NCI-H1092 treated with DMSO at 0.1 percent for 48 hours (cell line): ENCODE results near the gene ABI3BP.

Experiments used
- DNase-seq: peaks from one replicate; lab custom pipeline; 2025; lab: John Stamatoyannopoulos, UW

The ABI3BP gene

DNA sequence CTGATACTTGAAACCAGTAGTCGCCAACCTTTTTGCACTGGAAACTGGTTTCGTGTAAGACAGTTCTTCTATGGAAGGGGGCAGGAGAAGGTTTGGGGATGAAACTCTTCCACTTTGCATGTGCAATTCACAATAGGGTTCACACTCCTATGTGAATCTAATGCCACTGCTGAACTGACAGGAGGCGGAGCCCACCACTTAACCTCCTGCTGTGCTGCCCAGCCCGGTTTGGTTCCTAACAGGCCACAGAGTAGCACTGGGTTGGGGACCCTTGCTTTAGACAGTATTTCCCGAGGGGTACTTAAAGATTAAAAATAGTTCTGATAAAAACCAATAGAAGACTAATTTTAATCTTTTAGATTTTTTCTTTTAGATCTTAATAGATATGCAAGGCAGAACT lies 272.8 kb downstream of the ABI3BP start:
- DNase-seq = no peak

DNA sequence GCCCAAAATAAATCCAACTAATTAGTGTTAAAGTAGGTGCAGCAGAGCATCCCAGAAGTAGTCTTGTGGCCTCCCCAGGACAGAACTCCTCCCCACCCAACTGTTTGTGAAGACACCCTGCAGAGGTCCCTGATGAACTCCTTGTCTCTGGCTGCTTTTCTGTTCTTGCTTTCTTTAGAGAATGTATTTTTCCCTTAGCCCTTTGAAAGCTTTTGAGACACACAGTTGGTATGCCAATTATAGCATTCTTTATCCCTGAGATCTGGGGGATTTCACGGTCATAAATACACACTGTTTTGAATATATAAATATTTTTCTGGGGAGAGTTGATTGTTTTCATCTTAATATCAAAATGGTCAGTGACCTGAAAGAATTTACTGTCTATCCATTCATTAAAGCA lies 274.1 kb downstream of the ABI3BP start:
- no peak for DNase-seq

DNA sequence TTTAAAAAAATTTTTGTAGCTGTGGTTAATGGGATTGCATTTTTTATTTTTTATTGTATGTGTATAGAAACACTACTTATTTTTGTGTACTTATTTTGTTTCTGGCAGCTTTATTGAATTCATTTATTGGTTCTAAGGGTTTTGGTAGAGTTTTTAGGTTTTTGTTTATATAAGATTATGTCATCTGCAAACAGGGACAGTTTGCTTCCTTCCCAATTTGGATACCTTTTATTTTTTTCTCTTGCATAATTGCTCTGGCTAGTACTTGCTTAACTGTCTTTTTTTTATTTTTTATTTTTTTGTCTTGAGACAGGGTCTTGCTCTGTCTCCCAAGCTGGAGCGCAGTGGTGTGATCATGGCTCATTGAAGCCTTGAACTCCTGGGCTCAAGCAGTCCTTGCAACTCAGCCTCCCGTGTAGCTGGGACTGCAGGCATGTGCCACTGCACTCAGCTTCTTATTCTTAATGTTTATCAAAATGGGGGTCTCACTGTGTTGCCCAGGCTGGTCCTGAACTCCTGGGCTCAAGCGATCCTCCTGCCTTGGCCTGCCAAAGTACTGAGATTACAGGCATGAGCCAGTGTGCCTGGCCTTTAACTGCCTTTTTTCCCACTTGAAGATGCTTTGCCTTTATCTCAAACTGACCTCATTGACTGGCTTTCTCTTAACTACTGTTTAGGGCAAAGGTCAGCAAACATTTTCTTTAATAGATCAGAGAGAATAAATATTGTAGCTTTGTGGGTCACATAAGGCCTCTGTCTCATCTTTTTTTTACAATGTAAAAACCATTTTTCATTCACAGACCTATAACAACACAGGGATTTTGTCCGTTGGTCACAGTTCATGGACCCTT lies 275.4 kb downstream of the ABI3BP start:
- DNase-seq = no peak

DNA sequence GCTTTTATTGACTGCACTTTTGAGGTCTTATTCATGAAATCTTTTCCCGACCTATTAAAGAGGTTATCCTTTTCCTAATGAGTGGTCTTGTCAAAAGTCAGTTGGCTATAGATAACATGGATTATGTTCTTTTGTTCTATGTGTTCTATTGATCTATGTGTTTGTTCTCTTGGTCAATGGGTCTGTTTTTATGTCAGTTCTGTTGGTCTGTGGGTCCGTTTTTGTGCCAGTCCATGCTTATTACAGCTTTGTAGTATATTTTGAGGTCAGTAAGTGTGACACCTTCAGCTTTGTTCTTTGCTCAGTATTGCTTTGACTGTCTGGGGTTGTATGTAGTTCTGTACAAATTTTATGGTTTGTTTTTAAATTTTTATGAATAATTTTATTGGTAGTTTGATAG lies 276.2 kb downstream of the ABI3BP start:
- no peak for DNase-seq

DNA sequence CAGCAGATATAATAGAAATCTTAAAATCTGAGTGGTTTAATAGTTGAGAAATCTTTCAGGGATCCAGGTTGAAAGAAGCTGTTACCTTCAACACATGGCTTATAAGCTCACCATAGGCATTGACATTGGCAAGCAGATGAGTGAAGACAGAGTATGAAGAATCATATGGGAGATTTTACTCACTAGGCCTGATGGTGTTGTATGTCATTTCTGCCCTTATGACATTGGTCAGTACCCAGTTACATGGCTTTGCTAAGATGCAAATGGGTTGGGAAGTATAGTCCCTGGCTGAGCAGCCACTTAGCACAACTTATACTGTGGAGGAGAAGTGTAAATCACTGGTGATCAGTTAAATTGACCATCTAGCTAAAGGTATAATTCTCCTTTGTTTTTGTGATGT lies 278.0 kb downstream of the ABI3BP start:
- DNase-seq = no peak

DNA sequence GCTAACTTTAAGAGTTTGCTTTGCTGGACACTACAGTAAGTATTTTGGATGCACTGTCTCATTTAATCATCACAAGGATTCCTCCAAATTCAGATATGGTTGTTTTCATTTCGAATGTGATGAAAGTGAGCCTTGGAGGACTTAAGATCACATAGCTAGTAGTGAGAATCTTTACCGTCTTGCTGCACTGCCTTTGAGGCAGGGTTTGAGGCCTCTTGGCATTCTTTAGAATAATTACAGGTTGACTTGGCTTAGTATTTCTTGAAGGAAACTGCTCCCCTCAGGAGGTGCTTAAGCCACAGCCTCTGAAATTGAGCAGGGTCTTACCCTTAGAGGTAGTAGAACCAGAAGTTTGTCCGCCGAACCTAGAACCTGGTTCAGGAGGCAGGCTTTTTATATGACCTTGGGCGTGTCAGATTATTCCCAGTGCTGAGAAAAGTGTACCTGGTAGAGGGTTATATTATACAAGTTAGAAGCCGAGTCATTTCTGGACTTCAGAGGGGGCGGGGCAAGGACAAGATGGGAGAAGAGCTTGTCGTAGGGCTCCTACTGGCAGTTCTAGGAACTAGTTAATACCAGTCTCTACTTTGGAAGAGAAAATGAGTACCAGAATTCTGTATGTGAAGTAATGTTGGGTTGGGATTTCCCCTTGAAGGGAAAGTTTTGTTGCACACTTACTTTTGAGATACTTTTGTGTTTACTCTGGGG lies 282.8 kb downstream of the ABI3BP start:
- DNase-seq = no peak

DNA sequence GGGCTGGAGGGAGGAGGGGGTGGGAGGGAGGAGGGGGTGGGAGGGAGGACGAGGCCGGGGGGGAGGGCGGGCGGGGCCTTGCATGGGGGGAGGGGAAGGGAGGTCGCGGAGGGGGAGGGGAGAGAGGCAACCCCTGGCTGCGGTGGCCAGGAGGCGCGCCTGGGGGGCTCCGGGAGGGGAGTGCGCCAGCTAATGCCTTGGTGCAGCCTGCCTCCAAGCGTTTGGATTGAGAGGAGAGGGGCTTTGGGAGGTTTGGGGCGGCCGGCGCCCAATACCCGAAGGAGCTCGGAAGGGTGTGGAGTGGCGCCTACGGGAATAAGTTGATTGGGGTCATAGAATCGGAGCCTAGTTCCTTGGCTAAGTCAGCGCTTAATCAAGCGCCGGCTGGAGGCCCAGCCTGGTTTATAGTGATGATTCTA lies 283.4 kb downstream of the ABI3BP start:
- peak; percentile 18 for DNase-seq

DNA sequence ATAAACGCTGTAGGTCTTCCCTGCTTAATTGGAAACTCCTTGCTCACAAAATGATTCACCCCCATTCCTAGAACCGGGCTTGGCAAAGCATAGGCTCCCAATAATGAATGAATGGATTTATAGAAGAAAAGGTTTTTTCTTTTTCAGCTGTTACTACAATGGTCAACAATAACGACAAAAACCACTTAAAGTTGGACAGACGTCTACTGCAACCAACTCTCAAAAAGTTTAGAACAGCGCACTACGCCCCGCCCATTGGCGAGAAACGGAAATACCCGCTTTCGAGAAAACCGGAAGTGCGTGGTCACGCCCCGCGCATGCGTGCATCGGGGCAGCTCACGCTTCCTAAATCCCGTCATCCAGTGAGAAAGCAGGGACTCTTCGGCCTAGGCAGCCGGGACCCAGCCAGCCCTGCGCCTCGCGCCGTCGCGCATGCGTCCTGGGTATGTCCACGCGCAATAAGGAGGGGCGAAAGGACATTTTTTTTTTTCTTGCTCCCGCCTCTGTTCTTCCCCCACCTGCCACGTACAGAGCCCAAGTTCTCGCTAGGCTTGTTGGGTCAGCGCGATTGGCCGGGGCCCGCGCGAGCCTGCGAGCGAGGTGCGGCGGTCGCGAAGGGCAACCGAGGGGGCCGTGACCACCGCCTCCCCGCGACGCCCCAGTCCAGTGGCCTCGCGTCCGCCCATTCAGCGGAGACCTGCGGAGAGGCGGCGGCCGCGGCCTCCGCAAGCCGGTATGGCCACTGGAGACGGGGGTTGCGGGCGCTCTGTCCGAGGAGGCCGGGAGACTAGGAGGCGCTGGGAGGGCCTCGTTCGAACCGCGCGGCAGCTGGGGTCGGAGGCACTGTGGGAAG lies 284.0 kb downstream of the ABI3BP start, which contains the start of gene TFG:
TFG (plus strand) TSS at position 506 of the 853 bp plus-strand sequence. CDS start 4,192 bp downstream, outside the sequence.
- DNase-seq = peak; percentile 97

DNA sequence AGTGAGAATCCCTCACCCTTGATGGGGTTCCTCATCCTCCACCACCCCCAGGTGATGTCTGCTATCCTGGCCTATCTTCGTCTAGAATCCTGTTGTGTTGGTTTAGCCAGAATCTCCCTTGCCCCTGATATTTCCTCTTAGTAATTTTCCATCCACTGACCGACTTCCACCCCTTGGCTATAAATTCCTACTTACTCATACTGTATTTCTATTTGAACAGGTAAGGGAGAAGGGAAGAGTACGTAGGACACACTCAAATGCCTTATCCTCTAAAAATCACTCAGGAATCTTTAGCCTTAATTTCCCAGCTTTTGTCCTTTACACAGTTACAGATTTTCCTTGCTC lies 284.6 kb downstream of the ABI3BP start:
- DNase-seq = no peak

DNA sequence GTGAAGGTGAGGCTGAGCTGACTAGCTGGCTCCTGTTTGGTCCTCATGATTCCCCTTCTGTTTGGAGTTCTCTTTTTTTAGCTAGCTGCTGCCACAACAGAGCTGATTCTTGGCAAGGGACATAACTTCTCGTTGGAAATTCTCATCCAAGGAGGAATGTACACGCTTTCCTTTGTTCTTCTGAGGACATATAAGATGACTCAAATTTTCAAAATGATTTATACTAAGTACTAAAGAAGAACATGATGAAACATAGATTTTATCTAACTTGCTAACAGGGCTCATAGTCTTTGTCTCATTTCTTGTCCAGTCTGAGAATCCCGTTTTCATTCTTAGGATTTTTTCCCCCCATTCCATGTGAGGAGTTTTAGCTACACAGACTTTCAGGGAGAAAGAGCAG lies 286.9 kb downstream of the ABI3BP start:
- no peak for DNase-seq

DNA sequence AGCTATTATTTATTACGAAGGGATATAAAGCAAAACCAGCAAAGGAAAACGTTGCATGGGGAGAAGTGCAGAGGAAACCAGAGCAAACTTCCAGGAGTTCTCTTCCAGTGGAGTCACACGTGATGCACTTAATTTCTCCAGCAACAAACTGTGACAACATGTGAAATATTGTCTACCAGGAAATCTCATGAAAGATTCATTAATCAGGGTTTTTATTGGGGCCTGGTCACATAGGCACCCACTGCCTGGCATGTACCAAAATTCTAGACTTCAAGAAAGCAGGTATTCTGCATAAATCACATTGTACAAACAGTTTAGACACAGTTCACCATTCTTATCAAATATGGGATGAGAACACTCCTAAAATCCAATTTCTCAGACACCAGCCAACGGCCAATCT lies 289.4 kb downstream of the ABI3BP start:
- DNase-seq = no peak

DNA sequence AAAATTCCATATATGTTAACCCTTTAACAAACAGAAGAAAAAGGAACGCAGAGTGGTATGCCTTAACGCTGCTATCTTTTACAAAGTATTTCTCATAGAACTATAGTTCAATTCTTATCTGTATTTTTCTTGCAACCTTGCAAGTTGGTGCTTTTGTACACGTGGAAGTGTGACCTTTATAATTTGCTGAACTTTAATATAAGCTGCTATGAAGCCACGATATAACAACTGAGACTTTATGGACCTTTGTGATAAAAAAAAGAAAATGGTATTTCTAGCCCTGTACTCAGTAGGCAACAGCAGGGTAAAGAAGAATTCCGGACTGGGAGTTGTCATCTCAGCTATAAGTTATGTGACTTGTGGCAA lies 290.3 kb downstream of the ABI3BP start:
- no peak for DNase-seq

DNA sequence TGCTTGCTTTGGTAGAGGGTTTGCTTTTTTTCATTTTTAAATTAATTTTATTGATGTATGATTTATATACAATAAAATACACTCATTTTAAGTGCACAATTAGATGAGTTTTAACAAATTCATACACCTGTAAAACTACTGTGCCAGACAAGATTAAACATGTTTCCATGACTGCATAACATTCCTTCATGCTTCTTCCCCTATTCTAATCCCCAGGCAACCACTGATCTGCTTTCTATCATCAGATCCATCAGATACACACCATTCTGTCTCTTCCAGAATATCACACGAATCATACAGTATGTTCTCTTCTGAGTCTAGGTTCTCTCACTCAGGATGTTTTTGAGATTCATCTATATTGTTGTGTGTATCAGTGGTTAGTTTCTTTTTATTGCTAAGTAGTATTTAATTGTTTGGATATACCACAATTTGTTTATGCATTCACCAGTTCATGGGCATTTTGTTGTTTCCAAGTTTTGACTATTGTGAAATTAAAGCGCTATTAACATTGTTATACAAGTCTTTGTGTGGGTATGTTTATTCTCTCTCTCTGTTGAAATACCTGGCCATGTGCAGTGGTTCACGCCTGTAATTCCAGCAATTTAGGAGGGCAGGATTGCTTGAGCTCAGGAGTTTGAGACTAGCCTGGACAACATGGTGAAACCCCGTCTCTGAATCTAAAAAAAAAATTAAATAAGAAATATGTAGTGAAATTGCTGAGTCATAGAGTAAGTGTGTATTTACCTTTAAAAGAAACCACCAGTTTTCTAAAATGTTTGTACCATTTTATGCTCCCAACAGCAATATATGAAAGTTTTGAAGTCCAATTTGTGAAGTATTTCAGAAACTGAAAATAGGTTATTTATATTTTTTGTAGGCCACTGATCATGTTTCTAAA lies 290.9 kb downstream of the ABI3BP start:
- DNase-seq = no peak

DNA sequence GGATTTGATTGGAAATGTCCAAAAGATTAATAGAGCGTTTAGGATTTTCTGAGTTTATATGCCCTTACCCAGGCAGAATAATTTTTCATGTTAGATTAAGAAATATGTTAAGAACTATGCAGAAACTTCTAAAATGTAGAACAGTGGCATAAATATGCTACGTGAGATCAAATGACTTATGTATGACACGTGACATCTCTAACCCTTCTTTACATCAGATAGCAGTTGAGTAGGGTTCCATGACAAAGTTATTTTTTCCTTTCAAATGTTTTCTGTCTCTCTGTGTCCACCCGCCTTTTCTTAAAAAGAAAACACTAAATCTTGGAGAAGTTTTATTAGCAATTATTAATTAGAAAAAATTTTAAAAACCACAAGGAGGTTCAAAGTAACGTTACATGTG lies 292.5 kb downstream of the ABI3BP start:
- DNase-seq = no peak
